Body of pancreas (tissue), 4 donors: ENCODE results near the gene ACOX3.

Experiments used
- CTCF ChIP-seq, 7 experiments: fragments of 450-650 bp in 4 of 7; fragments of 200-600 bp in 3 of 7; sonication (generic) in 3 of 7; IDR thresholded peaks; one replicate each; pipeline ENCODE4 v1.5.1; 2016 to 2019; ENCODE audit warnings: antibody characterized with exemption in 7 of 7
- POLR2A ChIP-seq, 3 donors: fragments of 450-650 bp; IDR thresholded peaks; one replicate each; pipeline ENCODE4 v1.6.1; 2016; ENCODE audit warnings: antibody characterized with exemption in 3 of 3, mild to moderate bottlenecking in 2 of 3

- TF ChIP-seq CTCF (IDR thresholded peaks at IDR 0.05) = no peak
- no peak for TF ChIP-seq POLR2A (IDR thresholded peaks at IDR 0.05)
Observed at GRCh38 chr4:8461086-8461485, 20.6 kb upstream of the ACOX3 start.
